Left lung (tissue), 10 donors: ENCODE data around the gene PTGDR2. TPM values are rescaled to one million over a fixed set of nuclear protein-coding genes. Genes with fewer than 3 reads are reported as not detected.

Source experiments
- ATAC-seq: fragments of 200-7000 bp; cut with Tn5 transposase; one replicate; pipeline ENCODE4 v1.9.1; 2020; ENCODE audit warnings: moderate library complexity
- DNase-seq, 4 donors: peaks; one replicate each; pipeline ENCODE4 v3.0.0-alpha.2; 2013 to 2020
- H3K27ac ChIP-seq, 2 donors: fragments of 200-600 bp; sonication (generic) in 1 of 2; one replicate each; pipeline versions ENCODE4 v1.5.0 to v1.8.0; 2020 to 2021
- H3K27me3 ChIP-seq, 2 donors: fragments of 200-600 bp; sonication (generic) in 1 of 2; one replicate each; pipeline versions ENCODE4 v1.5.0 to v1.8.0; 2020 to 2021
- H3K36me3 ChIP-seq, 2 donors: fragments of 200-600 bp; sonication (generic) in 1 of 2; one replicate each; pipeline versions ENCODE4 v1.5.0 to v1.8.0; 2020 to 2021
- H3K4me1 ChIP-seq, 2 donors: fragments of 200-600 bp; one replicate each; pipeline ENCODE4 v1.8.0; 2021
- H3K4me3 ChIP-seq, 2 donors: fragments of 200-600 bp; sonication (generic) in 1 of 2; one replicate each; pipeline versions ENCODE4 v1.5.0 to v1.8.0; 2020 to 2021; ENCODE audit warnings: mild to moderate bottlenecking in 1 of 2
- H3K9me3 ChIP-seq, 2 donors: fragments of 200-600 bp; sonication (generic) in 1 of 2; one replicate each; pipeline versions ENCODE4 v1.5.0 to v1.8.0; 2020 to 2021
- CTCF ChIP-seq, 2 donors: fragments of 200-600 bp; sonication (generic) in 1 of 2; IDR thresholded peaks; one replicate each; pipeline versions ENCODE4 v1.5.0 to v1.8.0; 2021; ENCODE audit warnings: antibody characterized with exemption in 2 of 2
- intact Hi-C, 2 donors: fragments of 100-400 bp; cut with DNase I; formaldehyde crosslinking; loops; one replicate each; pipeline versions ENCODE4 v1.11.2 to v1.14.2; 2022
- polyA plus RNA-seq, 6 donors: library from polyadenylated mRNA; unstranded; fragments of 120-200 nt; gene quantifications; one replicate each; pipeline ENCODE4 v1.2.1, GENCODE V29; 2013; ENCODE audit not compliant: insufficient read length in 6 of 6
- total RNA-seq, 2 donors: library from RNA; stranded (reverse); fragmentation: NEBNext Ultra II Directional; extraction: Animal tissue kit (Norgen Biotek cat#: 25700); gene quantifications; one replicate each; pipeline ENCODE4 v1.2.1, GENCODE V29; 2021
- donor health status: DM: no; HTN: yes; CAD: no.
- donor health status: DM: no; HTN: no; CAD: no.

PTGDR2 gene
- total and polyA plus RNA-seq, 8 donors: 0.17 to 0.41 (median 0.21) TPM; not detected in 1

- H3K4me3 ChIP-seq: no peak overlapping the region
- ATAC-seq (no peak), DNase-seq (no peak)
- no peaks in the 10 kb centered on the region for H3K27me3 ChIP-seq
- TF ChIP-seq CTCF (IDR thresholded peaks at IDR 0.05): no peak
- intact Hi-C loops: no loop called here
- H3K36me3 ChIP-seq: no peaks in the 10 kb centered on the region
- no peaks in the 10 kb centered on the region for H3K4me1 ChIP-seq
- no peaks in the 10 kb centered on the region for H3K9me3 ChIP-seq
- H3K27ac ChIP-seq: no peak overlapping the region
Observed at GRCh38 chr11:60862171-60862570, 6.4 kb upstream of the PTGDR2 start.

GRCh38 chr11:60860943-60861342 is 5.2 kb upstream of the PTGDR2 start:
- H3K4me1 ChIP-seq: no peaks in the 10 kb centered on the region
- H3K4me3 ChIP-seq: no peak overlapping the region
- peak in 1 of 4 donors; percentile 24 for DNase-seq
- no peaks in the 10 kb centered on the region for H3K9me3 ChIP-seq
- no peaks in the 10 kb centered on the region for H3K36me3 ChIP-seq
- ATAC-seq: no peak
- H3K27ac ChIP-seq: no peak overlapping the region
- TF ChIP-seq CTCF (IDR thresholded peaks at IDR 0.05): no peak
- intact Hi-C loops: no loop called here
- H3K27me3 ChIP-seq: peaks cover 0 to 6% of the 10 kb centered on the region in 2 donors

GRCh38 chr11:60859616-60860250 is 4.0 kb upstream of the PTGDR2 start:
- no peak for ATAC-seq
- no peaks in the 10 kb centered on the region for H3K4me1 ChIP-seq
- intact Hi-C loops: no loop called here
- peaks cover 0 to 11% of the 10 kb centered on the region in 2 donors for H3K27me3 ChIP-seq
- H3K9me3 ChIP-seq: no peaks in the 10 kb centered on the region
- DNase-seq: peak in 1 of 4 donors; percentile 10
- H3K27ac ChIP-seq: no peak overlapping the region
- TF ChIP-seq CTCF (IDR thresholded peaks at IDR 0.05): no peak
- no peaks in the 10 kb centered on the region for H3K36me3 ChIP-seq
- no peak overlapping the region for H3K4me3 ChIP-seq

- TF ChIP-seq CTCF (IDR thresholded peaks at IDR 0.05): no peak
- H3K27ac ChIP-seq: no peak overlapping the region
- DNase-seq: peak in 1 of 4 donors; percentile 14
- H3K36me3 ChIP-seq: no peaks in the 10 kb centered on the region
- H3K9me3 ChIP-seq: no peaks in the 10 kb centered on the region
- no peak for ATAC-seq
- H3K4me1 ChIP-seq: no peaks in the 10 kb centered on the region
- intact Hi-C loops: no loop called here
- peaks cover 0 to 11% of the 10 kb centered on the region in 2 donors for H3K27me3 ChIP-seq
- no peak overlapping the region for H3K4me3 ChIP-seq
Observed at GRCh38 chr11:60858731-60859464, 3.1 kb upstream of the PTGDR2 start.

GRCh38 chr11:60858236-60858635 is 2.5 kb upstream of the PTGDR2 start:
- TF ChIP-seq CTCF (IDR thresholded peaks at IDR 0.05): no peak
- ATAC-seq: no peak
- intact Hi-C loops: no loop called here

More at GRCh38 chr11:60858236-60858635, 2.5 kb upstream of the PTGDR2 start:
- Histone ChIP-seq H3K4me1 (no peaks in the 10 kb centered on the region), H3K9me3 (no peaks in the 10 kb centered on the region), H3K27ac (no peak overlapping the region), H3K27me3 (peaks cover 0 to 11% of the 10 kb centered on the region in 2 donors), H3K36me3 (peaks cover 0 to 3% of the 10 kb centered on the region in 2 donors), H3K4me3 (no peak overlapping the region)
- peak in 1 of 4 donors; percentile 19 for DNase-seq
